ENCODE results near the gene TFDP2. TPM values are rescaled to one million over a fixed set of nuclear protein-coding genes. Genes with fewer than 3 reads are reported as not detected.

The TFDP2 gene
- total and polyA plus RNA-seq, 10 of the 15 experiments (the other 5 are each of a cell fraction or from before 2014, with no cell fraction given) = 28.3 to 100 (median 49.7) TPM

DNA sequence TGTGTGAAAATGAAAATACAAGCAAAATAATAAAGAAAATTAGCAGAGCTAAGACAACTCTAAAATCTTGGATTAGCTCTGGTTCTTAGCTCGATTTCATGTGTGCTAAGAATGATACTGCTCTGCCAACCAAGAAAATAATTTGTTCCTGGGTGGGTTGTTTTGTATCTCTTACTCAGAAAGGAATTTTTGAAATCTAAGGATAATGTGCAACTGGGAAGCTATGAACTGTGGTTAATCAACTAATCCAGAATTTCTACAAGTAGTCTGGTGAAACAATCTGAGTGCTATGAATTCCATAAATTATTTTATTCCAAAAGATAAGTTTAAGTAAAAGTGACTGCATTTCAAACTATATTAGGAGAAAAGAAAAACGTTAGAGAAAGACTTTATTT is 92.0 kb downstream of the TFDP2 start:
- no peak overlapping the region for H3K27ac ChIP-seq (ENCODE audit: control insufficient read depth, insufficient read depth)
- no peaks in the 10 kb centered on the region; the same call in 2 of the 3 replicates for H3K9me3 ChIP-seq (replicated peaks; ENCODE audit: control insufficient read depth, insufficient read depth, low read length)
- in situ Hi-C loops (cut with MboI) (no loop called here), intact Hi-C loops (cut with micrococcal nuclease; ENCODE audit: unreplicated experiment) (no loop called here)
- H3K4me1 ChIP-seq (ENCODE audit: control insufficient read depth, insufficient read depth, low read length) = no peaks in the 10 kb centered on the region
- H3K9ac ChIP-seq (ENCODE audit: control insufficient read depth, insufficient read depth, low read length) = no peak overlapping the region
- H2AFZ ChIP-seq (ENCODE audit: control insufficient read depth, low read depth, low read length) = no peak overlapping the region
- ChIA-PET SMC1A (ENCODE audit: uncharacterized antibody, unreplicated experiment) (interaction anchor here (1.8 kb wide), 1 partner anchor 23 kb away, joined by 4 read pairs; no protein-coding TSS in a partner anchor), CTCF (no interaction called here), POLR2A (no interaction called here), RAD21 (ENCODE audit: unreplicated experiment) (no interaction called here)
- no peak overlapping the region for H3K4me2 ChIP-seq (ENCODE audit: control insufficient read depth, insufficient read depth)
- no peak for TF ChIP-seq DPF2 (IDR thresholded peaks at IDR 0.05)
- TF ChIP-seq, protein P1, sequence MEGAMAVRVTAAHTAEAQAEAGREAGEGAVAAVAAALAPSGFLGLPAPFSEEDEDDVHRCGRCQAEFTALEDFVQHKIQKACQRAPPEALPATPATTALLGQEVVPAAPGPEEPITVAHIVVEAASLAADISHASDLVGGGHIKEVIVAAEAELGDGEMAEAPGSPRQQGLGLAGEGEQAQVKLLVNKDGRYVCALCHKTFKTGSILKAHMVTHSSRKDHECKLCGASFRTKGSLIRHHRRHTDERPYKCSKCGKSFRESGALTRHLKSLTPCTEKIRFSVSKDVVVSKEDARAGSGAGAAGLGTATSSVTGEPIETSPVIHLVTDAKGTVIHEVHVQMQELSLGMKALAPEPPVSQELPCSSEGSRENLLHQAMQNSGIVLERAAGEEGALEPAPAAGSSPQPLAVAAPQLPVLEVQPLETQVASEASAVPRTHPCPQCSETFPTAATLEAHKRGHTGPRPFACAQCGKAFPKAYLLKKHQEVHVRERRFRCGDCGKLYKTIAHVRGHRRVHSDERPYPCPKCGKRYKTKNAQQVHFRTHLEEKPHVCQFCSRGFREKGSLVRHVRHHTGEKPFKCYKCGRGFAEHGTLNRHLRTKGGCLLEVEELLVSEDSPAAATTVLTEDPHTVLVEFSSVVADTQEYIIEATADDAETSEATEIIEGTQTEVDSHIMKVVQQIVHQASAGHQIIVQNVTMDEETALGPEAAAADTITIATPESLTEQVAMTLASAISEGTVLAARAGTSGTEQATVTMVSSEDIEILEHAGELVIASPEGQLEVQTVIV (IDR thresholded peaks at IDR 0.05; ENCODE audit: borderline replicate concordance, partially characterized antibody) = no peak
- TF ChIP-seq LARP7 (IDR thresholded peaks at IDR 0.05) = no peak
- no peak for TF ChIP-seq BACH1 (IDR thresholded peaks at IDR 0.05; ENCODE audit: borderline replicate concordance)
- TF ChIP-seq NFYA (IDR thresholded peaks at IDR 0.05; ENCODE audit: borderline replicate concordance, low read depth, low read length) = no peak
- TF ChIP-seq TAF1 (IDR thresholded peaks at IDR 0.05; ENCODE audit: borderline replicate concordance, low read depth, low read length) = no peak
- TF ChIP-seq SUPT20H (IDR thresholded peaks at IDR 0.05; ENCODE audit: borderline replicate concordance, control insufficient read depth, low read depth, low read length) = no peak
- no peak for TF ChIP-seq NR2F1 (conservative IDR thresholded peaks at IDR 0.05)
- no peak for TF ChIP-seq POLR2AphosphoS5 (IDR thresholded peaks at IDR 0.05; ENCODE audit: low read length)
- TF ChIP-seq JUNB (IDR thresholded peaks at IDR 0.05) = no peak
- no peak for TF ChIP-seq CREM (IDR thresholded peaks at IDR 0.05; ENCODE audit: low read depth)
- TF ChIP-seq HDAC6 (IDR thresholded peaks at IDR 0.05; ENCODE audit: unreplicated experiment) = no peak
- TF ChIP-seq EZH2 (IDR thresholded peaks at IDR 0.05; ENCODE audit: borderline replicate concordance, control insufficient read depth, low read depth, low read length) = no peak
- no peak for TF ChIP-seq BCLAF1 (IDR thresholded peaks at IDR 0.05)
- TF ChIP-seq EP300 (IDR thresholded peaks at IDR 0.05; ENCODE audit: borderline replicate concordance in 1 of 2, control insufficient read depth in 1 of 2, low read depth in 2 of 2, low read length in 2 of 2) = no peak
- TF ChIP-seq, protein P2, sequence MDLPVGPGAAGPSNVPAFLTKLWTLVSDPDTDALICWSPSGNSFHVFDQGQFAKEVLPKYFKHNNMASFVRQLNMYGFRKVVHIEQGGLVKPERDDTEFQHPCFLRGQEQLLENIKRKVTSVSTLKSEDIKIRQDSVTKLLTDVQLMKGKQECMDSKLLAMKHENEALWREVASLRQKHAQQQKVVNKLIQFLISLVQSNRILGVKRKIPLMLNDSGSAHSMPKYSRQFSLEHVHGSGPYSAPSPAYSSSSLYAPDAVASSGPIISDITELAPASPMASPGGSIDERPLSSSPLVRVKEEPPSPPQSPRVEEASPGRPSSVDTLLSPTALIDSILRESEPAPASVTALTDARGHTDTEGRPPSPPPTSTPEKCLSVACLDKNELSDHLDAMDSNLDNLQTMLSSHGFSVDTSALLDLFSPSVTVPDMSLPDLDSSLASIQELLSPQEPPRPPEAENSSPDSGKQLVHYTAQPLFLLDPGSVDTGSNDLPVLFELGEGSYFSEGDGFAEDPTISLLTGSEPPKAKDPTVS (IDR thresholded peaks at IDR 0.05; ENCODE audit: low read depth, low read length) = no peak
- DNase-seq (ENCODE audit: low read depth, low spot score) (no peak), ATAC-seq (no peak), FAIRE-seq (no peak)
- H3K79me2 ChIP-seq (ENCODE audit: control insufficient read depth, insufficient read depth, low read length) = no peaks in the 10 kb centered on the region
- H3K36me3 ChIP-seq (ENCODE audit: control insufficient read depth in 2 of 2, insufficient read depth in 2 of 2, low read length in 1 of 2) = no peaks in the 10 kb centered on the region
- no peaks in the 10 kb centered on the region for H4K20me1 ChIP-seq (ENCODE audit: control insufficient read depth, insufficient read depth)
- no TSS peak for BruUV-seq (replicated peaks)
- WGBS (ENCODE audit: insufficient coverage, insufficient replicate concordance, low lambda C conversion rate, missing lambda C conversion rate) = 17% methylated on average over 2 of the region's 2 CpGs
- H3K4me3 ChIP-seq = no peak overlapping the region
- H3K27me3 ChIP-seq (replicated peaks in 1 of 2; ENCODE audit: control insufficient read depth in 2 of 2, insufficient read depth in 2 of 2, low read length in 1 of 2) = no peaks in the 10 kb centered on the region
